ENCODE measurements around the gene SPDYE6.
"Not testable (repeated sequence)": the region's sequence is repeated elsewhere in the genome, so short reads cannot be mapped to it uniquely, and the experiment has no call there.

SPDYE6 gene

GRCh38 chr7:102313997-102314780 is 42.1 kb downstream of the SPDYE6 start:
- no peak for FAIRE-seq

- FAIRE-seq, result no peak
These were observed 43.9 kb downstream of the SPDYE6 start for GRCh38 chr7:102312317-102312716.

- FAIRE-seq, result no peak
These were observed 45.8 kb downstream of the SPDYE6 start for GRCh38 chr7:102310414-102310815.

GRCh38 chr7:102306916-102307677 is 49.1 kb downstream of the SPDYE6 start:
- no peak for FAIRE-seq

GRCh38 chr7:102305414-102306268 is 50.6 kb downstream of the SPDYE6 start:
- no peak for FAIRE-seq

- no peak for FAIRE-seq
These were observed 51.6 kb downstream of the SPDYE6 start for GRCh38 chr7:102304668-102305067.

GRCh38 chr7:102303669-102304422 is 52.4 kb downstream of the SPDYE6 start:
- FAIRE-seq, result no peak

- no peak for FAIRE-seq
These were observed 54.2 kb downstream of the SPDYE6 start for GRCh38 chr7:102302025-102302424.

- not testable (repeated sequence) for FAIRE-seq
These were observed 54.9 kb downstream of the SPDYE6 start for GRCh38 chr7:102301367-102301766.

GRCh38 chr7:102300643-102301221 is 55.5 kb downstream of the SPDYE6 start:
- FAIRE-seq, result no peak

GRCh38 chr7:102297487-102298218 is 58.6 kb downstream of the SPDYE6 start:
- FAIRE-seq, result no peak

- no peak for FAIRE-seq
These were observed 59.7 kb downstream of the SPDYE6 start for GRCh38 chr7:102296514-102296913.

- no peak for FAIRE-seq
These were observed 60.1 kb downstream of the SPDYE6 start for GRCh38 chr7:102296179-102296438.
